Right forelimb (tissue), 1 donor: ENCODE measurements around the gene FKBP14.
"Not testable (repeated sequence)": the region's sequence is repeated elsewhere in the genome, so short reads cannot be mapped to it uniquely, and the experiment has no call there.

Experiments
- DNase-seq: peaks from one replicate; pipeline ENCODE4 v3.0.0-alpha.2; 2018

Gene FKBP14

DNA sequence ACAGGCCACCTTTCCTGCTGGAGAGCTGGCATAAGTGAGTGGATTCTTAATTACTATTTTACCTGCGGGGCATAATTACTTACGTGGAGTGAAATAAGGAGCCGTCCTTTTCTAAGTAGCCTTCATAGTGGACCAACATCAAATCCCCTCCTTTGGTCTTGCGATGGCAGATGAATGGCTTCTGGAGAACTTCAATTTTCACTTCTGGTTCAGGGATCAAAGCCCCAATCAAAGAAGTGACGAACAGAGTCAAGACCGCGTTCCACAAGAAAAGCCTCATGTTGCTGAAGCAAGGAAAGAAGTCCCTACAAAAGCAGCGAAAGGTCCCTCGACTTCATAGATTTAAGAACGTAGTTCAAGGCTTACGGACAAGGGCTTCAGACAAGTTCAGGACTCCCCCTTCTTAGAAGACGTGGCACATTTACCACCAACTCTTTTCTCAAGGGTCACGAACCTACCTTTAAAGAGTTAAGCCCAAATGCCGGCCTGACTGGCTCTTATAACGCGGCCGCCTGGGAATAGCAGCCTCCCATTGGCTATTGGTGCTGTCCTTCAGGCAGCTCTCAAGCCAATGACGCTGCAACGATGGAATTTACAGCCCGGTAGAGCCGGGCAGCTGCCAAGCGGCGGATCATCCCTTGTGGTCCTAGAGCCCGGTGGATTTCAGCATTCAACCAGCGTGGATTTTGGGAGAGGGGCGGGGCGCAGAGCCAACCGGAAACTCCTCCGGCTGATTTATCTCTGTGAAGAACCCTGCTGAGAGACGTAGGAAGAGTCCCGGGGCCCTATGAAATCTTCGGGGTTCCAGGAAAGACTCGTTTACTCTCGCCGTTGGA lies at the start of gene FKBP14:
FKBP14 (minus strand) TSS at position 474 of the 836 bp plus-strand sequence; CDS start at position 280, 194 bp downstream.
- peak; percentile 97 for DNase-seq

DNA sequence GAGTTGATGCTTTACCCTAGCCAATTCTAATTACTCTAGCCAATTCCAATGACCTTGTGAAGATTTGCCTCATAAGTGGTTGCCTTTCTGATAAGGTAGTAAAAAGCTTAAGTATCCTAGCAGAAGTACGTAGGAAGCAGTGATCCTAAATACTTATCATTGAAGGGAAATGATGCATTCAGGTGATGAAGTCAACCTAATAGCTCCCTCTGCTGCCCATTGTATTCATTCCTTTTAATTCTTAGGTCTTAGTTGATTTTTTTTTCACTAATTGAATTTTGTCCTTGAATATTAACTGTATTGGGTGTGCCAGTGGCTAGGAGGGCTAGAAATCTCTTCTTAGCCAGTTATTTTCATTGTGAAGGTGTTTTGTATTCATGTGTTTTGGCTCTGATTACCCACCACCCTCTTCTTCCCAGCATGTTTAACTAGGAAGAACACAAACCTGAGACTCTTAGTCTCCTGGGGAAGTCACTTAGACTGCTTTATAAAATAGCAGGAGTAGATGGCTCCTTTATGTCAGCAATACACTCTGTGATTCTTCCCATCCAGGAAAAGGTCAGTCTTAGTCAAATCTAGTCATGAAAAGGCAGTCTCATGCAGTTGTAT lies 48.0 kb upstream of the FKBP14 start:
- DNase-seq = no peak

DNA sequence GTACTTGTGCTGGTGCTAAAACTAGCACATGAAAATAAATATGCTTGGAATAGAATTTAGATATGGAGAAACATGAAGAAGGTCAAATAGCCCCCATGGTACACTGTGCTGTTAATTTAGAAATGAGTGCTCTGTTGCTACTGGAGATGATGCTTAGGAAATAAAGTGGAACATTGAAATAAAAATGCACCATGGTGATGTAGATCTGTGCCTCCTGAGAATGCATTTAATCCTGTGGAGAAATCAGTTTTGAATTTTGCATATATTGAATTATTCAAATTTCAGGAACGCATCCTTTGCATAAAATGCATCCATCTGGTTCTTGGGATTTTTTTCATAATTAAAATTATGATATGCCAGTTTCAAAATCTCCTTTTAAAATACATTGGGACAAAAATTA lies 46.2 kb upstream of the FKBP14 start:
- DNase-seq = no peak

DNA sequence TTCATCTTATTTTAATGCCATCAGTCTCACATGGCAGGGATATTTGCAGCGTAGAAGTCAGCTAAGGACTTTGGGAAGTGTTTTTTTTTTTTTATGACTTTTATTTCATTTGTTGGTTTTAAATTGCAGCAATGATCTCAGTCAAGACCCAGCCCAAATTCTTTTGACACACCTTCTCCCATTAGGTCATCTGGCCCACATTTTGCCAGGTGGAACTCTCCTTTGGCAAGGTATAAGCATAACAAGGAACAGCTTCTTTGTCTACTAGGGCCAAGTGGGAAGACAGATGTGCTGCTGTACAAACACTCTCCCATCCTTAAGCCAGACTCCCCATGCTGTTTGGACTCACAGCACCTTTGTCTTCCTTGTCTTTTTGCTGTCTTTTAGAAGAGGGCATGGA lies 43.5 kb upstream of the FKBP14 start:
- DNase-seq = no peak

- DNase-seq = no peak
These were observed 42.8 kb upstream of the FKBP14 start for GRCh38 chr7:30069096-30069867.

DNA sequence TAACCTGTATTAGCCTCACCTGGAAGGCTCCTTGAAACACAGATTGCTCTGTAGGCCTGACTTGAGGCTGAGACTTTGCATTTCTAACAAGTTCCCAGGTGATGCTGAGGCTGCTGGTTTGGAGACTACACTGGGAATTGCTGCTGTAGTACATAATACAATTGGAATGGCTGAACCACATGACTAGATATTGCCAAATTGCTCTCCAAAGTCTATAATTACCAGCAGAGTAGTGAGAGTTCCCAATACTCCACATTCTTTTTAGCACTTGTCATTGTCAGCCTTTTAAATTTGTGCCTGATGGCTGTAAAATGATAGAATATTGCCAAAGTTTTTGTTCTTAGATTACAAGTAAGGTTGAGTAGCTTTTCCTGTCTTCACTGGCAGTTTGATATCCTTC lies 41.6 kb upstream of the FKBP14 start:
- no peak for DNase-seq

DNA sequence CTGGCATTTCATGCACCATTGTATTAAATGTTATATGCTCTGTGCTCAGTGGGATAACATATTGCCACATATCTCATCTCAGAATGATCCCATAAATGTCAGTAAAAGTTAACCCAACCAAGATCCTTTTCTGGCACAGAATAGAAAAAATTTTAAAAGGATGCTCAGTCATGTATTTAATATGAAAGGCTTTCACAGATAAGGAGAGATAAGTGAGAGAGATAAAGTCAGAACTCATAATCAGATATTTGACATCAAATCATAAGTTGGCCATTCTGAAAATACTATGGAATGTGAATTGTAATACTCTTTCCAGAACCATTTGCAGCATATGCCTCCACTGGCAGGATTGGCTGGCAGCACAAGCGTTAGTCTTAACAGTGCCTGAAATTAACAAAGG lies 40.2 kb upstream of the FKBP14 start:
- DNase-seq = no peak

- DNase-seq = no peak
These were observed 39.2 kb upstream of the FKBP14 start for GRCh38 chr7:30065746-30066145.

DNA sequence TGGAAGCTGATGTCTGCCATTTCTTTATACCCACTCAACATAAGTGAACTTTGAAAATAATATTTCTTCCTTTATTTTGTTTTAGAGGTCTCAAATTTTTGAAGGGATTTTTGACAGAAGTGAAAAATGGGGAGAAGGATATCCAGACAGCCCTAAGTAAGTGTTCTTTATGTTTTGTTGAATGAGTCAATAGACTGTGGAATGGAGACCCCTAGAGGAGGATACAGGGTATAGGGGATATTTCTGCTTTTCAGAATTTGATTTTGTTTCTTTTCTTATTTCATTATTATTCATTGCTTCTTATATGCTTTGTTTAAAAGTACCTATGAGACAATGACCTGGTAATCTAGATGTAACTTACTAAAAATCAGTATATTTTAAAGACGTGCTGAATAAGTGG lies 36.1 kb upstream of the FKBP14 start:
- DNase-seq = no peak

GRCh38 chr7:30061786-30062185 lies 35.3 kb upstream of the FKBP14 start:
- not testable (repeated sequence) for DNase-seq

- no peak for DNase-seq
These were observed 31.2 kb upstream of the FKBP14 start for GRCh38 chr7:30057741-30058140.

DNA sequence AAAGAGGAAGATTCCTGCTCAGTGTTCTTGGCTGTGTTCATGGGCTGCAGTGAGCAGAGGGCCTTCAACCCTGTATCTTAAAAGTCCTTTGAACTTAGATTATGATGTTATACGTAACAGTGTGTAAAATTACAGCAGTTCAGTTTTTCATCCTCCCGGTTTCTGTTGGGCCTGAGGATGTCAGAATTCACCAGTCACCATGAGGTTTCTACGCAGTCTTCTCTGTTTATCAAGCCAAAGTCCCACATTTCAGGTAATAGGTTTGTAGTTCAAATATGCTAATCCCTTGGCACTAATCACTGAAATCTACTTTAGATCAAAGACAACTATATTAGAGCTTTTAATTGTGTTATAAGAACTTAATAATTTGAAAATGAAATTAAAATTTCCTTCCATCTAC lies 26.6 kb upstream of the FKBP14 start:
- DNase-seq = no peak

DNA sequence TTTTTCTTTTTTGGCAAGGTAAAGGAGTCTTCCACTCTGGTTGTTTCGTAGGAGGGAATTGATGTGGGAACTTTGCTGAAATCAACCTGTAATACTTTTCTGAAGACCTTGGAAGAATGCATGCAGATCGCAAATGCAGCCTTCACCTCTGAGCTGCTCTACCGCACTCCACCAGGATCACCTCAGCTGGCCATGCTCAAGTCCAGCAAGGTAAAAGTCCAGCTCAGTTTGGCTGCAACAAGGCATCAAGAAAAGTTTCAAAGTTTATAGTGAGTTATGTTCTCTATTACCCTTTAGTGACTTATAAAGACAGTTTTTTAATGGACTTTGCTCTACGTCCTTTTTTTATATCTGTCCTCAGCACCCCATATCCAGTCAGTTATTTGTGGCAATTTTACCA lies 22.7 kb upstream of the FKBP14 start:
- DNase-seq = no peak

DNA sequence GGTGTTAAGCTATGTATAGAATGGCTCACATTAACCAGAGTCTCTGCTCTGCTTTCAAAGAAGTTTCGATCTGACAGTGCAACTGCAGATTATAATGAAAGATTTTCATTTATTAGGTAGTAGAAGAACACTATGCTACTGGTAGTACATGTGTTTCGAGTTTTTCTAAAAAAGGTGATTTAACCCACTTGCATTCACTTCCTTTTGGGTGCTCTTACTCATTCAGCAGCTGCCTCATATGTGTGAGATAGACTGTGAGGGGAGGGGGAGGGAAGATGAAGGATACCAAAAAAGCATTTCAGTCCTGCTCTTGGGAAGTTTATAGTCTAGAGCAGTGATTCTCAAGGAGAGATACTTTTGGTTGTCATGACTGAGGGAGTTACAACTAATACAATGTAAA lies 22.1 kb upstream of the FKBP14 start:
- no peak for DNase-seq

GRCh38 chr7:30047124-30047523 lies 20.6 kb upstream of the FKBP14 start:
- DNase-seq = no peak

DNA sequence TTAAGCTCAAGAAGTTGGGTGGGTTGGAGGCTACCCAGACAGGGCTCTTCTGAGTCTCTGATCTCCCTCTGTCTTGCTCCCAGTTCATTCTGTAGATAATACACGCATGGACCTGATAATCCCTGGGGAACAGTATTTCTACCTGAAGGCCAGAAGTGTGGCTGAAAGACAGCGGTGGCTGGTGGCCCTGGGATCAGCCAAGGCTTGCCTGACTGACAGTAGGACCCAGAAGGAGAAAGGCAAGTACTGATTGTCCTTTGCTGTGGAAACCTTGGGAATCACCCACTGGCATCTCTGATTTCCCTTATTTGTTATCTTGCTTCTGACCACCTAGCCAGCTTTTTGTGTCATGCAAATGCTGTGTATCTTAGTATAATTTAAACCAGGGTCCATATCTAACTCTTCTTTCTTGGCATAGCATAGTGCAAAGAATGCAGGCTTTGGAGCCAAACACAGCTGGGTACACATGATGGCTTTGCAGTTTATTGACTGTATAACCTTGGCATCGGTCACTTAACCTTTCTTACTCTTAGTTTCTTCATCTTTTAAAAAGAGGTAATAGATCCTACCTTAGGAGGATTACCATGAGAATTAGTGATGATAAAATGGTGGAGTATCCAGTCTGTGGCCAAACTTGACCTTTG lies 19.7 kb upstream of the FKBP14 start:
- DNase-seq = no peak

- no peak for DNase-seq
These were observed 15.2 kb upstream of the FKBP14 start for GRCh38 chr7:30041526-30042269.

DNA sequence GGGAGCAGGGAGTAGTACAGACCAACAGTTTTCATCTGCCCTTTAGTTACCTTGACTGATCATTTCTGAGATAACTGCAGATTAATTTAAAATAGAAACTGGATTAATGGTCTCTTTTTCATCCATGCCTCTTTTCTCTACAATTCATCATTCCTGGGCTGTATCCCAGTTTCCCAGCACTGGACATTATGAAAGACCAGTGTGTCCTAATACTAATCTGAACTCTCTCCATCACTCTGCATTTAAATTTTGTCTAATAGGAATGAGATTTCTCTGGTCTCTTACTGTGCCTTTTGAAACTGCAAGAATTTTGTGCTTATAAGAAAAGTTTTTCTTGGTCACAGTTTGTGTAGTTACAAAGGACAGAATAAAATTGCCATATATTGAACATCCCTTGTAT lies 14.4 kb upstream of the FKBP14 start:
- DNase-seq = no peak

DNA sequence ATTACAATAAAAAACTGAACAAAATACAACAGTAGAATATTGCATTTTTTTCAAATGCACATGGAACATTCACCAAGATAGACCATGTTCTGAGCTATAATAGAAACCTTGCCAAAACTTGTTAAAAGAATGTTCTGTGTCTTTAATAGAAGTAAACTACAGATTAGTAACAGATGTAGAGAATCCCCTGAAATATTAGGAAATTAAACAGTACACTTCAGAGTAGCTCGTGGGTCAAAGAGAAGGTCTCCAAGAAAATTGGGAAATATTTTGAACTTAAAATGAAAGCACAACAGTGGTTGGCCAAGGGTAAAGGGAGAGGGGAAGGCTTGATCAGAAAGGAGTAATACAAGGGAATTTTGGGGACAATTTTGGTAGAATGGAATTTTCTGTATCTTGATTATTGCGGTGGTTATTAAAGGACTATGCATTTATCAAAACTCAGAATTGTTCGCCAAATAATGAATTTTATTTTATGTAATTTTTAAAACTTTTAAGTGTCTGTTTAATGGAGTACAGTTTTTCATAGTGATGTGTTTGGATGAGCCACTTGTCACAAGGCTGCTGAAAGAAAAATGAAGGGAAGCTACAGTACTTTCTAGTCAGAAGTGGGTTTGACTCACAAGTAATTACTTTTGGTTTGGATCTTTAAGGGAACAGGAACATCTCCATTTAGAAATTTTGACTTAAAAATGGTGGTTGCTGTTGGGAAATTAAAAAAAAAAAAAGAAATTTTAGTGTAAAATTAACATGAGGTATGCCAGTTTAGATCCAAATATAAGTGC lies 11.9 kb upstream of the FKBP14 start:
- no peak for DNase-seq

DNA sequence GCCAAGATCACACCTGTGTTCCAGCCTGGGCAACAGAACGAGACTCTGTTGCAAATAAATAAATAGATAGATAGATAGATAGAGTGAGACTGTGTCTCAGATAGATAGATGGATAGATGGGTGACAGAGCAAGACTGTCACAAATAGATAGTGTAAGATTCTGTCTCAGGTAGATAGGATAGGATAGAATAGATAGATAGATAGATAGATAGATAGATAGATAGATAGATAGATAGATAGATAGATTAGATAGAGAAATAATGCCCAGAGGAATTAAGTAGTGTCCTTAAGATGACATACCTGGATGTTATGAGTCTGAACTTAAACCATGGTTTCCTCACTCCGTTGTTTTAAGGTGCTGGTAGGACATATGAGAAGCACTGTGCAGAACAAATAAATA lies 9.7 kb upstream of the FKBP14 start:
- no peak for DNase-seq

GRCh38 chr7:30034501-30034900 lies 8.0 kb upstream of the FKBP14 start:
- no peak for DNase-seq
